ACHN (cell line): Measurements from ENCODE around the gene POLN.

ENCODE experiments used
- DNase-seq: peaks from one replicate; pipeline ENCODE4 v3.0.0-alpha.2; 2015
- in situ Hi-C: cut with HindIII; loops from 2 replicates; pipeline ENCODE4 v1.10.0; 2017; ENCODE audit warnings: low sequenced_read_pairs, low pct_ligation_motif_present, low pct_unique_long_range_greater_than_20kb

The POLN gene

DNA sequence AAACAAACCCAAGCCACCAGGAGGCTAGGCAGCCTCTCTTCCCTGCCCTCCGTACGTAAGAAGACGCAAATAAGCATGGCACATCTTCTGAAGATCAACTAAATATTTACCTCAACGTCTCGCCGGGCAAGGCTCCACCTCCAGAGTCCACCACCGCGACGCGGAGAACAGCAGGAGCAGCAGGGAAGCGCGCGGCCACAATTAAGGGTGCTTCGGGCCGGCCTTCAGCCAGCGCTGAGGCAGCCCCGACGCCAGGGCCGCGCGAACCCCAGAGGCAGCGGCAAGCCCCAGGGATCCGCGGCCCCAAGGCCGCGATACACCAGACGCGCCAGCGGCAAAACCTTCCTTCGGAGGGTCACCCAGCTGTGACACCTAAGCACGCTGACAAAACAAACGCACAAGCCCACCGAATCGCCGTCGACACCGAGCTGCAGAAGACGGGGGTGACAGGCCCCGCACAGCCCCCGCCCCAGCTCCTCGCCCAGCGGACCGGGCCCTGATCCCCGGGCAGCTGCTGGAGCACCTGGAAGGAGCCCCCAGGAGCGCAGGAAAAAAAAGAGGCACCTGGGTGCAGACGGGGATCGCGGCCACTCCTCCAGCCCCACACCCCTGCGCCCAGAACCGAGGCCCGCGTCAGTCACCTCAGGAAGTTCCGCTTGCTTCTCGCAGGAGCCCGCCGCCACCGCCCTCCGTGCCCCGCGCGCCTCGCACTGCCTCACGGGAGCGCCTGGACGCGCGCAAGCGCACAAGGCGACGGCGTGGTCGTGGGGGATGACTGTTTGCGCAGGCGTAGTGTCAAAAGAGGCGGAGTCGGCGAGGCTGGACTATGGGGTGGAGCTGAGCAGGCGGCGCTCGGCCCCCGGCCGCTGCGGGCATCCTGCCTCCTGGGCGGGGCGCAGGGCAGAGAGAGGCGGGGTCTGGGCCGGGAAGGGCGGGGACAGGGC, at the start of gene POLN, which contains the start of gene HAUS3:
POLN (minus strand) TSS at position 712 of the 944 bp plus-strand sequence. CDS start 12,890 bp downstream, outside the sequence.
HAUS3 (minus strand) TSS at position 712 of the 944 bp plus-strand sequence. CDS start 1,175 bp downstream, outside the sequence.
- peak; percentile 94 for DNase-seq
- in situ Hi-C loops, result no loop called here

GRCh38 chr4:2290974-2291704, 49.2 kb upstream of the POLN start:
- in situ Hi-C loops, result no loop called here
- DNase-seq, result no peak

GRCh38 chr4:2290488-2290887, 48.6 kb upstream of the POLN start:
- in situ Hi-C loops, result no loop called here

DNA sequence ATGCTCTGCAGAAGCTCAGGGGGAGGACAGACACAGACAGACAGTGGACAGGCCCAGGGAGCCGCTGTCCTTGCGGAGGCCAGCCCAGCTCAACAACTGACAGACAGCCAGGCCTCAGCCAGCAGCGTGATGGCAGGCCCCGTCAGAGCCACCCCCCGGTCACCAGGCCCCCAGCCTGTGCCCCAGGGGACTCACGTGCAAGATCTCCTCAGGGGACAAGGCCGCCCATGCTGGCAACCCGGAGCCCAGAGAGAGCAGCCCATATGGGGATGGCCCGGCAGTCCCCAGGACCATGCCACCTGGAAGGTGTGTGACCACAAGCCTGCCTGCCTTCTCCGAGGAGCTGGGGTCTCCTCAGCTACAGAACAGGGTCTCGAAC, 48.0 kb upstream of the POLN start:
- no peak for DNase-seq
- in situ Hi-C loops, result no loop called here

More at GRCh38 chr4:2290488-2290887, 48.6 kb upstream of the POLN start:
- DNase-seq, result no peak

GRCh38 chr4:2289311-2289954, 47.5 kb upstream of the POLN start:
- no peak for DNase-seq
- in situ Hi-C loops, result no loop called here

DNA sequence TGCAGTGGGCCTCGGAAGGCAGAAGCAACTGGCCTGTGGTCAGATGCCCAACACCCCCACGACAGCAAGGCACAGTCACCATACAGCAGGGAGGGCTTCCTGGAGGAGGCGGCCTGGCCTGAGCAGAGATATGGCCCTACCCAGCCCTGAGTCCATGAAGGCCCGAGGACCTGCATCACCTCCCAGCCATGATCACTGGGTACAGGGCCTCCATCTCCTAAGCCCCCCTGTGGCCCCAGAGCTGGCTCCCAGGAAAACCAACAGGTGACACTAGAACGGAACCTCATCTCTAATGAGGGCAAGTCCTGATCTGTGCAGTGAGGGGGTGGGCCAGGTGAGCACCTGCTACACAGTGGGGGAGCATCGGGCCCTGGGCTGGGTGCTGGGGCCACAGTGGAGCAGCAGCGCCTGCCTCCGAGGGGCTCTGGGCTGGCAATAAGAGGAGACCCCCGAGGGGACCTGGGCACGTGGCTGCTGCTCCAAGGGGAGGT, 46.2 kb upstream of the POLN start:
- in situ Hi-C loops, result no loop called here
- DNase-seq, result no peak

GRCh38 chr4:2287594-2287915, 45.6 kb upstream of the POLN start:
- no peak for DNase-seq
- in situ Hi-C loops, result no loop called here

DNA sequence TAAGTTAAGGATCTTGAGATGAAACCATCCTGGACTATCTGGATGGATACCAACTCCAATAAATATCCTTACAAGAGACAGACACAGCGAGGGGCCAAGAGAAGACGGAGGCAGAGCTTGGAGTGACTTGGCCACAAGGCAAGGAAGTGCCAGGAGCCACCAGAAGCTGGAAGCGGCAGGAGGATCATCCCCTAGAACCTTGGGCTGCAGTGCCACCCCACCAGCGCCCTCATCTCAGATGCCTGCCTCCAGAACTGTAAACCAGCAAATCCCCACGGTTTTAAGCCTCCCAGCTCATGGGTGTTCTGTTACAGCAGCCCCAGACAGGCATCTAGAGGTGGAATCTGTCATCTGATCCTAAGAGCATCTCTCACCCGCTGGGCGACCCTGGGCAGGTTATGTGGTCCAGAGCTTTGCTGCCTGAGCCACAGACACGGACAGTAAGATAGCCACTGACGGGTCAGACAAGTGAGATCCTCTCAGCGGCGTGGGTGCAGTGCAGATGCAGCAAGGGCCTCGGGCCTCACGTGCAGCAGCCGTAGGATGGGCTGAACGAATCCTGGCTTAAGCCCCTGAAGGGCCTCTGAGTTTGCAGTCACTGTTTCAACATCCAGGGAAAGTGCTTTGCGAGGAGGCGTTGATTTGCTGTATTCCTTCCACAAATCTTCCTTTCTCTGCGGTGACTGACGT, 45.1 kb upstream of the POLN start:
- no peak for DNase-seq
- in situ Hi-C loops, result no loop called here

DNA sequence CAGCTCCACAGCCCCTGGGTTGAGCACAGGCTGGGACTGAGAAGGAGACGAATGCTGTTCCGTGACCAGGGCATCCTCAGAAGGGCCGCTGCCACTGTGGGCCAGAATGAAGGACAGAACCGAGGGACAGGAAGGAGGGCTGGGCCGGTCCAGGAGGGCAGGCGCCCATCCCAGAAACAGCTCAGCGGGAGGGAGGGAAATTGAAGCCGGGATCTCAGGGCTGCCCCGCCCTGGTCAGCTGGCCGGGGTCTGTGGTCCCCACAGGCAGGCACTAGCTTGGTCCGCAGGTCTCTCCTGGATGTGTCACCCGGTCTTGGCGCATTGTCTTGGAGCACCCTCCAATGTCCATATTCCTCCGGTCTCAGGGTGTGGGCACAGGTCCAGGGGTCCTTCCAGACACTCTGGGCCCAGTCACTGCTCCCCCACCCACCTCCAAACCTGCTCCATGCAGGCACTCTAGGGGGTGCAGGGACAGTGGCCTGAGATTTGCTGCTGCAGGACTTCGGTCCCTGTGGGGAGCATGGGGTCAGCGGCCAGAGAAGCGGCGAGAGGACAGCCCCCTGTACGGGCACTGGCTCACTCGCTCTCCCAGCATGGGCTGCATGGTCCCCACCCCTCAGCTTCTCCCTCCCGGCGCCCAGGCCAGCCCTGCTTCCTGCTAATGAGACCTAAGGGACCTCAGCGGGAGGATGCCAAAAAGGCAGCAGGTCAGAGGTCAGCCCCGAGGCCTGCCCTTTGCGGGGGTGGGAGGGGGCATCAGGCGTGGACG, 43.9 kb upstream of the POLN start:
- no peak for DNase-seq
- in situ Hi-C loops, result no loop called here

DNA sequence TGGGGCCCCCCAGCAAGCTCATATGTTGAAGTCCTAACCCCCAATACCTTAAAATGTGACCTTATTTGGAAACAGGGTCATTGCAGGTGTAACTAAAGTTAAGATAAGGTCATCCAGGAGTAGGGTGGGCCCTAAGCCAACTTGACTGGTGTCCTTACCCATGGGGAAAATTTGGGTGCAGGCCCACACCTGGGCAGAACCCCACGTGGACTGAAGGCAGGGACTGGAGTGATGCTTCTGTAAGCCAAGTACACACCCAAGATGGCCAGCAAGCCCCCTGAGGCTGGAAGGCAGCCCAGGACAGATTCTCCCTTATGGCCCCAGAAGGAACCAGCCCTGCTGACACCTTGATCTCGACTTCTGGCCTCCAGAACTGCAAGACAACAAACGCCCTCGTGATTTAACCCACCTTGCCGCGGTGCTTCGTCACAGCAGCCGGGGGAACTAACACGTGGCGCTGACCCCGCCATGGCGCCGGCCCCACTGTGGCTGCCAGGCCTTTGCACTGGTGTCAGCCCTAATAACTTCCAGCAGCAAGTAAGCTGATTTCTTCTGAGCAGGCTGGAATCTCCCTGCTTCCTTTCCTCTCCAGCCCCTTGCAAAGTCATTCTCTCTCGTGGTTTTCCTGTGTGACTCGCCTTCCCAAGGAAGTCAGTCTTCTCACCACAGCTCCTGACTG, 43.2 kb upstream of the POLN start:
- in situ Hi-C loops, result no loop called here
- peak; percentile 52 for DNase-seq

DNA sequence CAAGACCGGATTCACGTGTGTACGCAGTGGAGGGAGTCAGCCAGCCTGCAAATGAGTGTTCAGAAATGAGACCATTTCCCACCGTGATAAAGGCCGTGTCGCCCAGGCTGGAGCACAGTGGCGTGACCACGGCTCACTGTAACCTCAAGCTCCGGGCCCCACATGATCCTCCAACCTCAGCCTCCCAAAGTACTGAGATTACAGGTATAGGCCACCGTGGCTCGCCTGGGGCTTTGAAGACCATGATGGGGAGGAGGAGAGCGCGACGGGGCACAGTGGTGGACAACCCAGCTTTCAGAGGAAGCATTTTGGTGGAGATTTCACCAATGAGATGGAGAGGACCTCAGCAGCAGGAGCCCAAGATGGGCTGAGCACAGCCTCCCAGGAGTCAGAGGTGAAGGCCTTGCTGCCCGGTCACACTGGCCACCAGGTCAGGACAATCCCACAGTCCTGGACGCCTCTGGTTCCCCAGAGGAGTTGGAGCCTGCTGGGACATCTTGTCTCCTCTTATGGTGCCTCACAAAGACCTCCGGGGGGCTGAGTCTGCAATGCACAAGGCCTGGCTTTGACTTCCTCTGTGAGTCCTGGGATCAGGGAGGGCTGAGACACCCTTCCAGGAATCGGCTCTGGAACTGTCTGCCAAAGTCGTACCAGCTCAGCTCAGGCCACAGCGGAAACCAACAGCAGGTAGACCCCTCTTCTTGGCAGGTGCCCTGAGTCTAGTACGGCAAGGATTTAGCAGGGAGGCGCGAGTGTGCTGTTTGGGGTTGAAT, 42.4 kb upstream of the POLN start:
- in situ Hi-C loops, result no loop called here
- no peak for DNase-seq

DNA sequence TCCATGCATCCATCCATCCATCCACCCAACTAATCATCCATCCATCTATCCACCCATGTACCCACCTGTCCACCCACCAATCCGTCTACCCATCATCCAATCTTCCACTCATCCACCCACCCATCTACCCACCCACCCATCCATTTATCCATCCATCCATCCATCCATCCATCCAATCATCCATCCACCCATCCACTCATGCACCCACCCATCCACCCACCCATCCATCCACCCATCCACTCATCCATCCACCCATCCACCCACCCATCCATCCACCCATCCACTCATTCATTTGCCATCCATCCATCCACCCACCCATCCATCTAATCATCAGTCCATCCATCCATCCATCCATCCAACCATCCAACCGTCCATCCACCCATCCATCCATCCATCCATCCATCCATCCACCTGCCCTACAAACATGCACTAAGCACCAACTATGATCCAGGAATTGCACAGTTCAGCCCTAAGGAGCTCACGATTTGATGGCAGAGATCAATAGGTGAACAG, 41.3 kb upstream of the POLN start:
- DNase-seq, result no peak
- in situ Hi-C loops, result no loop called here

- in situ Hi-C loops, result no loop called here
- no peak for DNase-seq
These were observed 39.8 kb upstream of the POLN start for GRCh38 chr4:2281575-2282343.

DNA sequence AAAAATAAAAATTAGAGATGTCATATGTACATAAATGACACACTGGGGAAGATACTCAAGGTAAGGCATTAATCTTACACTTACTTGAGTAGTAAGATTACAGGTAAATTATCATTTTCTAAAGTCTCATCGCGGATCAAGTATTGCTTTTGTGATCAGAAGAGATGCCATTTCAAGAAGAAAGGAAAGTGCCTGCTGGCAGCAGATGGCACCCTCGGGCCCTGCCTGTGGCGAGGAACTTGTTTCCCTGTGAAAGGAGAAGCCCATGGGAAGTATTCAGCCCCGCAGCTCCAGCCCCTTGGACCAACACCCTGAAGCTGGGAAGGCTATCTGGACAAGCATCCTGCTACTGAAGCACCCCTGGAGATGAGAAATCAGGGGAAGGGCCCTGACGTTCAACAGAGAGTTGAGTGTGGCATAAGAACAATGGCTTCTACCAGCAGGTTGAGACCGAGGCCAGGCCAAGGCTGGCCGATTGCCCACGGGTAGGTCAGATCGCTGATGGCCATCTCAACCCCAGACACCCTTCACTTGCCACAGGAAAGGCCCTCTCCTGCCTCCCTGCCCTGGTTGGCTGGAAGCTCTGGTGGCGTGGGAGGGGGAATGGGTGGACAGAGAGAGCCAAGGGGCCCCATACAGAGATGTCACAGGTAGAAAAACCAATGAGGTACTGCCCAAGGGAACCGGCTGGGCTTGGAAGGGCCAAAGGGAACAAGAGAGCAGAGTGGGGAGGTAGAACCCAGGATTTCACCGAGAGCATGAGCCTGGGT, 38.8 kb upstream of the POLN start:
- no peak for DNase-seq
- in situ Hi-C loops, result no loop called here

GRCh38 chr4:2277956-2278355, 36.0 kb upstream of the POLN start:
- no peak for DNase-seq
- in situ Hi-C loops, result no loop called here
